K562 (cell line): Measurements from ENCODE around the gene BOD1L1. TPM values are rescaled to one million over a fixed set of nuclear protein-coding genes. Genes with fewer than 3 reads are reported as not detected.

ENCODE experiments used
- ATAC-seq: fragments of 200-7000 bp; cut with Tn5 transposase; 3 replicates; pipeline ENCODE4 v1.9.1; 2020; ENCODE audit warnings: moderate library complexity
- BruUV-seq: library from RNA; stranded (reverse); fragments of 400-500 nt; replicated peaks from 2 replicates; lab custom pipeline; 2021; lab: Mats Ljungman, UMichigan
- CTCF ChIA-PET: fragments of 300-600 bp; formaldehyde crosslinking; extraction: SDS; loops from one replicate; lab custom pipeline; 2021; ENCODE audit warnings: low intra/inter-chr PET ratio; lab: Yijun Ruan, JAX
- POLR2A ChIA-PET: fragments of 300-600, 350-650 bp; sonication (Branson Sonifier 250); formaldehyde crosslinking; extraction: SDS; loops from one replicate; lab custom pipeline; 2021; ENCODE audit warnings: antibody characterized with exemption, inconsistent platforms; lab: Yijun Ruan, JAX
- DNase-seq, 4 experiments: peaks; one replicate each; pipeline versions ENCODE4 v3.0.0 to v3.0.0-alpha.2; 2011 to 2018; ENCODE audit warnings: low spot score in 3 of 4, mixed read lengths in 3 of 4; ENCODE audit errors: extremely low read depth in 1 of 4
- FAIRE-seq: peaks from 2 replicates; lab custom pipeline; 2011; peaks lifted over from hg19 to GRCh38; lab: Jason Lieb, UNC
- H2AFZ ChIP-seq: 2 replicates; pipeline ENCODE4 v1.6.0; 2011; ENCODE audit warnings: low read depth, low read length, control low read depth, inconsistent platforms
- H3K27ac ChIP-seq: fragments of 200-600 bp; 3 replicates; pipeline ENCODE4 v1.8.0; 2011; ENCODE audit warnings: low read depth, mild to moderate bottlenecking, control low read depth, inconsistent platforms, low read length, moderate library complexity, mixed read lengths; ENCODE audit errors: extremely low read depth
- H3K27me3 ChIP-seq, 2 experiments: fragments of 300-600 bp in 1 of 2; 2 replicates in 1 of 2; 3 replicates in 1 of 2; pipeline versions ENCODE4 v1.6.0 to v1.8.0; 2011; ENCODE audit warnings: inconsistent platforms in 2 of 2, low read length in 2 of 2, mild to moderate bottlenecking in 1 of 2, mixed read lengths in 1 of 2, moderate library complexity in 1 of 2; ENCODE audit not compliant: control insufficient read depth in 2 of 2, insufficient read depth in 2 of 2
- H3K36me3 ChIP-seq: fragments of 300-600 bp; 3 replicates; pipeline ENCODE4 v1.8.0; 2011; ENCODE audit warnings: mild to moderate bottlenecking, low read length, inconsistent platforms; ENCODE audit not compliant: control insufficient read depth, insufficient read depth
- H3K4me1 ChIP-seq, 2 experiments: fragments of 200-600 bp in 1 of 2; replicated peaks in 1 of 2; 2 replicates in 1 of 2; 3 replicates in 1 of 2; pipeline versions ENCODE4 v1.5.1 to v1.8.0; 2011; ENCODE audit warnings: inconsistent platforms in 2 of 2, low read length in 2 of 2, mild to moderate bottlenecking in 1 of 2, mixed read lengths in 1 of 2, moderate library complexity in 1 of 2; ENCODE audit not compliant: control insufficient read depth in 2 of 2, insufficient read depth in 2 of 2
- H3K4me2 ChIP-seq: 2 replicates; pipeline ENCODE4 v1.6.1; 2011; ENCODE audit warnings: low read length, control low read depth, inconsistent platforms, mixed read lengths; ENCODE audit not compliant: insufficient read depth
- H3K4me3 ChIP-seq: fragments of 200-600 bp; sonication (generic), shearing (Covaris generic); 2 replicates; pipeline ENCODE4 v1.5.1; 2016; ENCODE audit warnings: control low read depth, inconsistent platforms
- H3K79me2 ChIP-seq: fragments of 200-600 bp; 3 replicates; pipeline ENCODE4 v1.8.0; 2011; ENCODE audit warnings: low read length, inconsistent platforms; ENCODE audit not compliant: control insufficient read depth, insufficient read depth
- H3K9ac ChIP-seq, 2 experiments: 2 replicates each; pipeline versions ENCODE4 v1.6.0 to v1.6.1; 2011; ENCODE audit warnings: low read depth in 2 of 2, low read length in 2 of 2, control low read depth in 1 of 2, inconsistent platforms in 1 of 2, mild to moderate bottlenecking in 1 of 2, mixed read lengths in 1 of 2; ENCODE audit not compliant: insufficient read depth in 1 of 2
- H3K9me1 ChIP-seq: one replicate; pipeline ENCODE4 v1.6.0; 2011; ENCODE audit warnings: inconsistent platforms, mild to moderate bottlenecking, low read length, moderate library complexity; ENCODE audit not compliant: control insufficient read depth, insufficient read depth
- H3K9me3 ChIP-seq: replicated peaks from 2 replicates; pipeline ENCODE4 v1.5.1; 2011; ENCODE audit warnings: low read depth, low read length, inconsistent platforms; ENCODE audit not compliant: control insufficient read depth, insufficient read depth
- H4K20me1 ChIP-seq: replicated peaks from 2 replicates; pipeline ENCODE4 v1.6.1; 2011; ENCODE audit warnings: low read length, inconsistent platforms, mixed read lengths; ENCODE audit not compliant: control insufficient read depth, insufficient read depth
- BRD4 ChIP-seq: fragments of 200-600 bp; sonication (generic); IDR thresholded peaks from 2 replicates; pipeline ENCODE4 v1.6.1; 2017; ENCODE audit warnings: inconsistent platforms
- JUN ChIP-seq, 2 experiments: sonication (generic) in 1 of 2; formaldehyde crosslinking in 1 of 2; IDR thresholded peaks; 2 replicates each; pipeline versions ENCODE4 v1.6.1 to v1.8.0; 2012 to 2022; ENCODE audit warnings: borderline replicate concordance in 2 of 2, mild to moderate bottlenecking in 2 of 2, improper control_type of control experiment in 1 of 2, low read depth in 1 of 2, low read length in 1 of 2, missing genetic modification reagents in 1 of 2
- NRF1 ChIP-seq, 2 experiments: fragments of 450-650 bp; IDR thresholded peaks in 1 of 2; conservative IDR thresholded peaks in 1 of 2; 2 replicates each; pipeline ENCODE4 v1.6.1; 2014; ENCODE audit warnings: mild to moderate bottlenecking in 2 of 2
- PCBP1 ChIP-seq: fragments of 200-400 bp; formaldehyde crosslinking; IDR thresholded peaks from 2 replicates; pipeline ENCODE4 v1.6.1; 2018; ENCODE audit warnings: mild to moderate bottlenecking, low read depth, low read length; ENCODE audit not compliant: poor library complexity, severe bottlenecking
- PHTF2 ChIP-seq: fragments of 250-450 bp; sonication (Bioruptor Pico); IDR thresholded peaks from 2 replicates; pipeline ENCODE4 v1.5.0; 2021; ENCODE audit warnings: mild to moderate bottlenecking
- RBM25 ChIP-seq: fragments of 200-400 bp; formaldehyde crosslinking; IDR thresholded peaks from 2 replicates; pipeline ENCODE4 v1.6.1; 2018; ENCODE audit warnings: low read length, low read depth, moderate library complexity; ENCODE audit not compliant: severe bottlenecking
- SMARCB1 ChIP-seq: IDR thresholded peaks from 2 replicates; pipeline ENCODE4 v1.6.1; 2011; ENCODE audit warnings: improper control_type of control experiment, low read depth; ENCODE audit not compliant: insufficient read length
- WGBS: fragments of 100-300 bp; shearing (Covaris generic); methylation state at CpG from one replicate; pipeline ENCODE4 v1.1.6; 2016; ENCODE audit warnings: low coverage, mixed read lengths; ENCODE audit not compliant: insufficient coverage; ENCODE audit errors: missing lambda C conversion rate; 5-methylcytosine and 5-hydroxymethylcytosine counted together
- in situ Hi-C: fragments of 300-500 bp; cut with MboI; formaldehyde crosslinking; loops from 4 replicates; pipeline ENCODE4 v1.15.0; 2018; ENCODE audit warnings: inconsistent platforms, mixed read lengths
- intact Hi-C: fragments of 100-400 bp; cut with micrococcal nuclease; formaldehyde crosslinking; loops from 2 replicates; pipeline ENCODE4 v1.14.2; 2022
- polyA plus RNA-seq, 8 experiments: library from polyadenylated mRNA; depleted of rRNA in 4 of 8; stranded (reverse) in 5 of 8; unstranded in 3 of 8; fragments of >200 nt; fragmentation: Nextera tagmentation in 2 of 8; fragmentation: Illumina TruSeq in 1 of 8; extraction: Ambion mirVana in 2 of 8; extraction: Trizol in 1 of 8; gene quantifications; 2 replicates each; pipeline versions ENCODE4 v1.2.1 to v1.2.3, GENCODE V29; 2011 to 2014; ENCODE audit warnings: inconsistent platforms in 1 of 8, missing spikeins in 1 of 8
- total RNA-seq, 7 experiments: library from RNA; depleted of rRNA in 6 of 7; stranded (reverse); fragments of >200 nt in 6 of 7; fragmentation: Illumina TruSeq in 2 of 7; extraction: Trizol in 2 of 7; gene quantifications; 2 replicates each; pipeline versions ENCODE4 v1.2.1 to v1.2.3, GENCODE V29; 2011 to 2021; ENCODE audit warnings: low replicate concordance in 1 of 7
- TF ChIP-seq, protein P1 (sequence below), 2 experiments: IDR thresholded peaks in 1 of 2; conservative IDR thresholded peaks in 1 of 2; 2 replicates each; pipeline ENCODE4 v1.6.1; 2016; ENCODE audit warnings: low read depth in 2 of 2, mild to moderate bottlenecking in 1 of 2, missing compliant biosample characterization in 1 of 2, missing genetic modification characterization in 1 of 2, moderate library complexity in 1 of 2
- TF ChIP-seq, protein P2 (sequence below), 2 experiments: fragments of 450-650 bp in 1 of 2; IDR thresholded peaks; 2 replicates each; pipeline ENCODE4 v1.6.1; 2011 to 2017; ENCODE audit warnings: low read depth in 2 of 2, antibody characterized with exemption in 1 of 2, borderline replicate concordance in 1 of 2, low read length in 1 of 2, mild to moderate bottlenecking in 1 of 2, mixed read lengths in 1 of 2; ENCODE audit not compliant: control insufficient read depth in 1 of 2
- TF ChIP-seq, protein P3 (sequence below), 3 experiments: fragments of 200-800 bp in 1 of 3; fragments of 250-450 bp in 1 of 3; fragments of 450-650 bp in 1 of 3; sonication (Bioruptor Pico) in 1 of 3; sonication (Bioruptor generic) in 1 of 3; formaldehyde crosslinking in 1 of 3; IDR thresholded peaks; 2 replicates each; pipeline versions ENCODE4 v1.6.1 to v1.8.0; 2016 to 2022; ENCODE audit warnings: mild to moderate bottlenecking in 2 of 3, missing genetic modification characterization in 2 of 3, missing compliant biosample characterization in 1 of 3, moderate library complexity in 1 of 3

BOD1L1 gene
- total and polyA plus RNA-seq, 9 of the 15 experiments (the other 6 are each of a cell fraction or from before 2014, with no cell fraction given) = 4.8 to 23.2 (median 17.7) TPM

DNA sequence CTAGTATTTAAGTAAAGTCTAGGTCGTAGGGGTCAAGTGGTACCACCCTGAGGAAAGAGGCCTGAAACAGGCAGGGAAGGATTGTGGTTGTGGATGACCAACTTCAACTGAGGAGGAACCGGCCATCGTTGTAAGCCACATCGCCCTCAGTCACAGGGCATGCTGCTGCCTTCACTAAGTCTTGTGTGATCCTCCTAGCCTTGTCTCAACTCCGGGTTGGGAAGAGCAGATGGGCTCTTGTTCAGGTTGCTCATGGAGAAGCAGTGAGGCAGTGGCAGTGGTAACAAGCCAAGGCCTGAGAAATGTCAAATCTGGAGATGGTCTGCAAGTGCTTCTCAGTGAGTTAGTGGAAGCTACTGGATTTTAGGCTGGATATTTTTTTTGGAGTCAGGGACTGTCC is 60.4 kb downstream of the BOD1L1 start:
- no peaks in the 10 kb centered on the region for H3K27me3 ChIP-seq
- no peak overlapping the region for H3K27ac ChIP-seq
- no TSS peak for BruUV-seq
- POLR2A ChIA-PET = no interaction called here
- no peaks in the 10 kb centered on the region for H3K79me2 ChIP-seq
- no peak overlapping the region for H3K4me2 ChIP-seq
- 55% methylated on average over 5 of the region's 5 CpGs for WGBS
- no peak overlapping the region for H3K4me3 ChIP-seq
- intact Hi-C loops = no loop called here
- no peaks in the 10 kb centered on the region for H3K9me3 ChIP-seq
- H2AFZ ChIP-seq = no peak overlapping the region
- ATAC-seq (peak; percentile 44), FAIRE-seq (no peak), DNase-seq (no peak)
- CTCF ChIA-PET = no interaction called here
- no peaks in the 10 kb centered on the region for H3K4me1 ChIP-seq
- TF ChIP-seq PCBP1 (no peak), SMARCB1 (no peak), NRF1 (conservative IDR thresholded peaks at IDR 0.05 in 1 of 2, IDR thresholded peaks at IDR 0.05 in 1 of 2) (no peak), BRD4 (no peak), RBM25 (no peak), JUN (IDR thresholded peaks at IDR 0.05; ENCODE audit: borderline replicate concordance, low read depth, low read length) (no peak), JUN (CRISPR knock-in tag; IDR thresholded peaks at IDR 0.05; ENCODE audit: borderline replicate concordance) (no peak), PHTF2 (CRISPR knock-in tag) (no peak)
- TF ChIP-seq, protein P1, sequence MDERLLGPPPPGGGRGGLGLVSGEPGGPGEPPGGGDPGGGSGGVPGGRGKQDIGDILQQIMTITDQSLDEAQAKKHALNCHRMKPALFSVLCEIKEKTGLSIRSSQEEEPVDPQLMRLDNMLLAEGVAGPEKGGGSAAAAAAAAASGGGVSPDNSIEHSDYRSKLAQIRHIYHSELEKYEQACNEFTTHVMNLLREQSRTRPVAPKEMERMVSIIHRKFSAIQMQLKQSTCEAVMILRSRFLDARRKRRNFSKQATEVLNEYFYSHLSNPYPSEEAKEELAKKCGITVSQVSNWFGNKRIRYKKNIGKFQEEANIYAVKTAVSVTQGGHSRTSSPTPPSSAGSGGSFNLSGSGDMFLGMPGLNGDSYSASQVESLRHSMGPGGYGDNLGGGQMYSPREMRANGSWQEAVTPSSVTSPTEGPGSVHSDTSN (CRISPR knock-in tag; IDR thresholded peaks at IDR 0.05; ENCODE audit: low read depth) = no peak
- TF ChIP-seq, protein P1 (tag; conservative IDR thresholded peaks at IDR 0.05; ENCODE audit: low read depth) = no peak
- TF ChIP-seq, protein P2, sequence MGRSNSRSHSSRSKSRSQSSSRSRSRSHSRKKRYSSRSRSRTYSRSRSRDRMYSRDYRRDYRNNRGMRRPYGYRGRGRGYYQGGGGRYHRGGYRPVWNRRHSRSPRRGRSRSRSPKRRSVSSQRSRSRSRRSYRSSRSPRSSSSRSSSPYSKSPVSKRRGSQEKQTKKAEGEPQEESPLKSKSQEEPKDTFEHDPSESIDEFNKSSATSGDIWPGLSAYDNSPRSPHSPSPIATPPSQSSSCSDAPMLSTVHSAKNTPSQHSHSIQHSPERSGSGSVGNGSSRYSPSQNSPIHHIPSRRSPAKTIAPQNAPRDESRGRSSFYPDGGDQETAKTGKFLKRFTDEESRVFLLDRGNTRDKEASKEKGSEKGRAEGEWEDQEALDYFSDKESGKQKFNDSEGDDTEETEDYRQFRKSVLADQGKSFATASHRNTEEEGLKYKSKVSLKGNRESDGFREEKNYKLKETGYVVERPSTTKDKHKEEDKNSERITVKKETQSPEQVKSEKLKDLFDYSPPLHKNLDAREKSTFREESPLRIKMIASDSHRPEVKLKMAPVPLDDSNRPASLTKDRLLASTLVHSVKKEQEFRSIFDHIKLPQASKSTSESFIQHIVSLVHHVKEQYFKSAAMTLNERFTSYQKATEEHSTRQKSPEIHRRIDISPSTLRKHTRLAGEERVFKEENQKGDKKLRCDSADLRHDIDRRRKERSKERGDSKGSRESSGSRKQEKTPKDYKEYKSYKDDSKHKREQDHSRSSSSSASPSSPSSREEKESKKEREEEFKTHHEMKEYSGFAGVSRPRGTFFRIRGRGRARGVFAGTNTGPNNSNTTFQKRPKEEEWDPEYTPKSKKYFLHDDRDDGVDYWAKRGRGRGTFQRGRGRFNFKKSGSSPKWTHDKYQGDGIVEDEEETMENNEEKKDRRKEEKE (IDR thresholded peaks at IDR 0.05; ENCODE audit: borderline replicate concordance in 1 of 2, control insufficient read depth in 1 of 2, low read depth in 2 of 2, low read length in 1 of 2) = no peak
- TF ChIP-seq, protein P3, sequence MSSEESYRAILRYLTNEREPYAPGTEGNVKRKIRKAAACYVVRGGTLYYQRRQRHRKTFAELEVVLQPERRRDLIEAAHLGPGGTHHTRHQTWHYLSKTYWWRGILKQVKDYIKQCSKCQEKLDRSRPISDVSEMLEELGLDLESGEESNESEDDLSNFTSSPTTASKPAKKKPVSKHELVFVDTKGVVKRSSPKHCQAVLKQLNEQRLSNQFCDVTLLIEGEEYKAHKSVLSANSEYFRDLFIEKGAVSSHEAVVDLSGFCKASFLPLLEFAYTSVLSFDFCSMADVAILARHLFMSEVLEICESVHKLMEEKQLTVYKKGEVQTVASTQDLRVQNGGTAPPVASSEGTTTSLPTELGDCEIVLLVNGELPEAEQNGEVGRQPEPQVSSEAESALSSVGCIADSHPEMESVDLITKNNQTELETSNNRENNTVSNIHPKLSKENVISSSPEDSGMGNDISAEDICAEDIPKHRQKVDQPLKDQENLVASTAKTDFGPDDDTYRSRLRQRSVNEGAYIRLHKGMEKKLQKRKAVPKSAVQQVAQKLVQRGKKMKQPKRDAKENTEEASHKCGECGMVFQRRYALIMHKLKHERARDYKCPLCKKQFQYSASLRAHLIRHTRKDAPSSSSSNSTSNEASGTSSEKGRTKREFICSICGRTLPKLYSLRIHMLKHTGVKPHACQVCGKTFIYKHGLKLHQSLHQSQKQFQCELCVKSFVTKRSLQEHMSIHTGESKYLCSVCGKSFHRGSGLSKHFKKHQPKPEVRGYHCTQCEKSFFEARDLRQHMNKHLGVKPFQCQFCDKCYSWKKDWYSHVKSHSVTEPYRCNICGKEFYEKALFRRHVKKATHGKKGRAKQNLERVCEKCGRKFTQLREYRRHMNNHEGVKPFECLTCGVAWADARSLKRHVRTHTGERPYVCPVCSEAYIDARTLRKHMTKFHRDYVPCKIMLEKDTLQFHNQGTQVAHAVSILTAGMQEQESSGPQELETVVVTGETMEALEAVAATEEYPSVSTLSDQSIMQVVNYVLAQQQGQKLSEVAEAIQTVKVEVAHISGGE (CRISPR knock-in tag; IDR thresholded peaks at IDR 0.05) = no peak
- H3K9ac ChIP-seq = no peak overlapping the region
- H4K20me1 ChIP-seq = no peaks in the 10 kb centered on the region
- no peaks in the 10 kb centered on the region for H3K9me1 ChIP-seq
- H3K36me3 ChIP-seq = peaks cover 26% of the 10 kb centered on the region; the same call in 1 of the 3 replicates
- in situ Hi-C loops = no loop called here
